ENCODE data around the gene CXCL6. TPM values are rescaled to one million over a fixed set of nuclear protein-coding genes. Genes with fewer than 3 reads are reported as not detected.
A peak's percentile ranks its signal among the peaks of the same experiment; 100 is the strongest.

Gene CXCL6
- polyA plus RNA-seq, 3 donors, result not detected

- WGBS (ENCODE audit: insufficient coverage), result 68% methylated on average over 2 of the region's 3 CpGs
- H3K4me1 ChIP-seq (ENCODE audit: control insufficient read depth in 1 of 2, insufficient read depth in 2 of 2, low read length in 2 of 2), result peaks cover 8 to 14% of the 10 kb centered on the region in 2 donors
- H3K27ac ChIP-seq (ENCODE audit: low read depth in 1 of 2, low read length in 2 of 2), result no peak overlapping the region
- H3K9me3 ChIP-seq (replicated peaks in 1 of 2; ENCODE audit: control insufficient read depth in 1 of 2, insufficient read depth in 1 of 2, low read length in 2 of 2), result no peaks in the 10 kb centered on the region
- Mint-ChIP-seq H3K36me3 (no peaks in the 10 kb centered on the region), H3K27ac (no peak overlapping the region), H3K4me1 (peaks cover 18% of the 10 kb centered on the region), H3K4me3 (no peak overlapping the region), H3K27me3 (ENCODE audit: low read depth in 3 of 3) (no peaks in the 10 kb centered on the region), H3K9me3 (peaks cover 0 to 4% (median 0%) of the 10 kb centered on the region in 7 donors)
- TF ChIP-seq CTCF (IDR thresholded peaks at IDR 0.05), result no peak
- H3K79me2 ChIP-seq (ENCODE audit: insufficient read depth, low read length), result no peaks in the 10 kb centered on the region
- no peaks in the 10 kb centered on the region for H3K36me3 ChIP-seq (replicated peaks in 1 of 2; ENCODE audit: control insufficient read depth in 1 of 2, insufficient read depth in 2 of 2, low read length in 2 of 2)
- no peaks in the 10 kb centered on the region for H4K20me1 ChIP-seq (ENCODE audit: insufficient read depth, low read length)
- intact Hi-C loops (cut with micrococcal nuclease), result no loop called here
- DNase-seq, result peak in 2 of 3 donors; percentile 8 to 57
- no peaks in the 10 kb centered on the region for H3K27me3 ChIP-seq (ENCODE audit: control insufficient read depth in 2 of 2, insufficient read depth in 2 of 2, low read length in 2 of 2)
- H3K9ac ChIP-seq (ENCODE audit: insufficient read depth, low read length, poor library complexity, severe bottlenecking), result no peak overlapping the region
- H3K4me3 ChIP-seq (replicated peaks in 1 of 3; ENCODE audit: low read depth in 2 of 3, low read length in 3 of 3), result no peak overlapping the region
- H2AFZ ChIP-seq (ENCODE audit: insufficient read depth, low read depth, low read length, poor library complexity, severe bottlenecking), result no peak overlapping the region
- no peak overlapping the region for H3K4me2 ChIP-seq (replicated peaks; ENCODE audit: extremely low read depth, low read length, poor library complexity, severe bottlenecking)
These were observed 19.7 kb upstream of the CXCL6 start for GRCh38 chr4:73816814-73817213.

GRCh38 chr4:73817341-73817740 lies 19.1 kb upstream of the CXCL6 start:
- no peak for TF ChIP-seq CTCF (IDR thresholded peaks at IDR 0.05)
- Histone ChIP-seq H4K20me1 (ENCODE audit: insufficient read depth, low read length) (no peaks in the 10 kb centered on the region), H3K4me2 (replicated peaks; ENCODE audit: extremely low read depth, low read length, poor library complexity, severe bottlenecking) (no peak overlapping the region), H3K27ac (ENCODE audit: low read depth in 1 of 2, low read length in 2 of 2) (no peak overlapping the region), H3K36me3 (replicated peaks in 1 of 2; ENCODE audit: control insufficient read depth in 1 of 2, insufficient read depth in 2 of 2, low read length in 2 of 2) (no peaks in the 10 kb centered on the region), H3K27me3 (ENCODE audit: control insufficient read depth in 2 of 2, insufficient read depth in 2 of 2, low read length in 2 of 2) (no peaks in the 10 kb centered on the region), H2AFZ (ENCODE audit: insufficient read depth, low read depth, low read length, poor library complexity, severe bottlenecking) (no peak overlapping the region), H3K4me1 (ENCODE audit: control insufficient read depth in 1 of 2, insufficient read depth in 2 of 2, low read length in 2 of 2) (peaks cover 8 to 14% of the 10 kb centered on the region in 2 donors), H3K4me3 (replicated peaks in 1 of 3; ENCODE audit: low read depth in 2 of 3, low read length in 3 of 3) (no peak overlapping the region), H3K9me3 (replicated peaks in 1 of 2; ENCODE audit: control insufficient read depth in 1 of 2, insufficient read depth in 1 of 2, low read length in 2 of 2) (no peaks in the 10 kb centered on the region), H3K79me2 (ENCODE audit: insufficient read depth, low read length) (no peaks in the 10 kb centered on the region), H3K9ac (ENCODE audit: insufficient read depth, low read length, poor library complexity, severe bottlenecking) (no peak overlapping the region)
- Mint-ChIP-seq H3K27ac (peak overlapping the region in 1 of 7 donors; percentile 9), H3K4me3 (no peak overlapping the region), H3K36me3 (no peaks in the 10 kb centered on the region), H3K27me3 (ENCODE audit: low read depth in 3 of 3) (no peaks in the 10 kb centered on the region), H3K4me1 (peaks cover 22% of the 10 kb centered on the region), H3K9me3 (peaks cover 0 to 4% (median 0%) of the 10 kb centered on the region in 7 donors)
- intact Hi-C loops (cut with micrococcal nuclease), result no loop called here
- DNase-seq, result no peak
- WGBS (ENCODE audit: insufficient coverage), result no CpG with 5 or more reads among the region's 1 CpG
